Neural progenitor cell (in vitro differentiated cells): Measurements from ENCODE around the gene CCDC184.

ENCODE experiments used
- EZH2 ChIP-seq: fragments of 200-600 bp; sonication (generic); IDR thresholded peaks from 2 replicates; pipeline ENCODE4 v1.6.1; 2017; ENCODE audit warnings: antibody characterized with exemption, mild to moderate bottlenecking, moderate library complexity
- TF ChIP-seq, protein P1 (sequence below): fragments of 200-600 bp; sonication (generic); IDR thresholded peaks from 2 replicates; pipeline ENCODE4 v1.5.1; 2017; ENCODE audit warnings: antibody characterized with exemption, mild to moderate bottlenecking

DNA sequence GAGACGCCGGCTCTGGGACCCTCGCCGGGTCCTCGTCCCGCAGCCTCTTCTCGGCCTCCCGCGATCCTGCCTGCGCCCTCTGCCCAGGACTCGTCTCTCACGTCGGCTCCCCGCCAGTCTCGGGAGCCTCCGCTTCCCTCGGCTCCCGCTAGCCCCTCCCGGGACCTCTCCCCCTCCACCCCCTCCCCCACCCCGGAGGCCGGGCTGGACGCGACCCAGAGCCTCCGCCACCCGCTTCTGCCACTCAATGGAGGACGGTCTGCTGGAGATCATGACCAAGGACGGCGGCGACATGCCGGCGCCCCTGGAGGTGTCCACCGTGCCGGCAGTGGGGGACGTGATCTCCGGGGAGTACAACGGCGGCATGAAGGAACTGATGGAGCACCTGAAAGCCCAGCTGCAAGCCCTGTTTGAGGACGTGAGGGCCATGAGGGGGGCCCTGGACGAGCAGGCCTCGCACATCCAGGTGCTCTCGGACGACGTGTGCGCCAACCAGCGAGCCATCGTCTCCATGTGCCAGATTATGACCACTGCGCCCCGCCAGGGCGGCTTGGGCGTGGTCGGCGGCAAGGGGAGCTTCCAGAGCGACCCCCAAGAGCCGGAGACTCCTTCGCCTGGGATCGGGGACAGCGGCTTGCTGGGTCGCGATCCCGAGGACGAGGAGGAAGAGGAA, 568 bp downstream of the CCDC184 start:
- TF ChIP-seq, protein P1, sequence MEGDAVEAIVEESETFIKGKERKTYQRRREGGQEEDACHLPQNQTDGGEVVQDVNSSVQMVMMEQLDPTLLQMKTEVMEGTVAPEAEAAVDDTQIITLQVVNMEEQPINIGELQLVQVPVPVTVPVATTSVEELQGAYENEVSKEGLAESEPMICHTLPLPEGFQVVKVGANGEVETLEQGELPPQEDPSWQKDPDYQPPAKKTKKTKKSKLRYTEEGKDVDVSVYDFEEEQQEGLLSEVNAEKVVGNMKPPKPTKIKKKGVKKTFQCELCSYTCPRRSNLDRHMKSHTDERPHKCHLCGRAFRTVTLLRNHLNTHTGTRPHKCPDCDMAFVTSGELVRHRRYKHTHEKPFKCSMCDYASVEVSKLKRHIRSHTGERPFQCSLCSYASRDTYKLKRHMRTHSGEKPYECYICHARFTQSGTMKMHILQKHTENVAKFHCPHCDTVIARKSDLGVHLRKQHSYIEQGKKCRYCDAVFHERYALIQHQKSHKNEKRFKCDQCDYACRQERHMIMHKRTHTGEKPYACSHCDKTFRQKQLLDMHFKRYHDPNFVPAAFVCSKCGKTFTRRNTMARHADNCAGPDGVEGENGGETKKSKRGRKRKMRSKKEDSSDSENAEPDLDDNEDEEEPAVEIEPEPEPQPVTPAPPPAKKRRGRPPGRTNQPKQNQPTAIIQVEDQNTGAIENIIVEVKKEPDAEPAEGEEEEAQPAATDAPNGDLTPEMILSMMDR, result no peak
- peak; percentile 84 for TF ChIP-seq EZH2
